Stromal cell of bone marrow (primary cell): ENCODE data around the gene NYAP2.
A peak's percentile ranks its signal among the peaks of the same experiment; 100 is the strongest.

Experiments used
- DNase-seq: peaks from one replicate; pipeline ENCODE4 v3.0.0-alpha.2; 2012; ENCODE audit warnings: low read depth

Gene NYAP2

GRCh38 chr2:225486236-225486635 is 86.7 kb downstream of the NYAP2 start:
- DNase-seq: no peak

GRCh38 chr2:225487878-225488416 is 88.4 kb downstream of the NYAP2 start:
- DNase-seq: no peak

- no peak for DNase-seq
Observed at GRCh38 chr2:225488743-225489142, 89.2 kb downstream of the NYAP2 start.

- DNase-seq: no peak
Observed at GRCh38 chr2:225493420-225494099, 94.0 kb downstream of the NYAP2 start.

- DNase-seq: no peak
Observed at GRCh38 chr2:225494100-225494459, 94.6 kb downstream of the NYAP2 start.

- DNase-seq: no peak
Observed at GRCh38 chr2:225495706-225496105, 96.2 kb downstream of the NYAP2 start.

- no peak for DNase-seq
Observed at GRCh38 chr2:225496568-225496967, 97.1 kb downstream of the NYAP2 start.

- no peak for DNase-seq
Observed at GRCh38 chr2:225497166-225497565, 97.7 kb downstream of the NYAP2 start.

GRCh38 chr2:225501022-225501421 is 101.5 kb downstream of the NYAP2 start:
- no peak for DNase-seq

- DNase-seq: no peak
Observed at GRCh38 chr2:225502971-225503370, 103.5 kb downstream of the NYAP2 start.

GRCh38 chr2:225510796-225511195 is 111.3 kb downstream of the NYAP2 start:
- DNase-seq: no peak

GRCh38 chr2:225512469-225512868 is 113.0 kb downstream of the NYAP2 start:
- DNase-seq: no peak

GRCh38 chr2:225512876-225513540 is 113.5 kb downstream of the NYAP2 start:
- no peak for DNase-seq

GRCh38 chr2:225515033-225515432 is 115.5 kb downstream of the NYAP2 start:
- no peak for DNase-seq

GRCh38 chr2:225526760-225527390 is 127.4 kb downstream of the NYAP2 start:
- DNase-seq: no peak

- DNase-seq: no peak
Observed at GRCh38 chr2:225531559-225531958, 132.0 kb downstream of the NYAP2 start.

GRCh38 chr2:225532096-225532495 is 132.6 kb downstream of the NYAP2 start:
- no peak for DNase-seq

GRCh38 chr2:225534037-225534436 is 134.5 kb downstream of the NYAP2 start:
- DNase-seq: no peak

- peak; percentile 5 for DNase-seq
Observed at GRCh38 chr2:225534697-225535096, 135.2 kb downstream of the NYAP2 start.

GRCh38 chr2:225536036-225536435 is 136.5 kb downstream of the NYAP2 start:
- no peak for DNase-seq

- no peak for DNase-seq
Observed at GRCh38 chr2:225543626-225544025, 144.1 kb downstream of the NYAP2 start.

GRCh38 chr2:225556461-225556860 is 157.0 kb downstream of the NYAP2 start:
- no peak for DNase-seq

GRCh38 chr2:225558399-225559071 is 159.0 kb downstream of the NYAP2 start:
- DNase-seq: no peak
